Nucleus accumbens (tissue), 56 donors: ENCODE data around the gene MELTF.
A peak's percentile ranks its signal among the peaks of the same experiment; 100 is the strongest.

Source experiments
- DNase-seq, 56 donors: peaks; one replicate each; lab custom pipeline; 2025; lab: John Stamatoyannopoulos, UW

Gene MELTF

GRCh38 chr3:196971094-196971698, 58.4 kb downstream of the MELTF start:
- DNase-seq: no peak

GRCh38 chr3:196970547-196971093, 59.0 kb downstream of the MELTF start:
- no peak for DNase-seq

- DNase-seq: peak in 29 of 56 donors; percentile 4 to 62 (median 25)
Measured at GRCh38 chr3:196969660-196970546, 59.7 kb downstream of the MELTF start.

GRCh38 chr3:196969134-196969659, 60.4 kb downstream of the MELTF start:
- peak in 5 of 56 donors; percentile 24 to 40 (median 31) for DNase-seq

GRCh38 chr3:196968233-196969133, 61.1 kb downstream of the MELTF start, which contains the start of gene PIGZ:
Gene PIGZ, minus strand, starts transcription at chr3:196968833. Its CDS starts 16,802 bp downstream, at chr3:196952031.
- DNase-seq: peak in 14 of 56 donors; percentile 12 to 54 (median 22)

GRCh38 chr3:196967412-196968232, 62.0 kb downstream of the MELTF start:
- DNase-seq: no peak

- DNase-seq: peak in 11 of 56 donors; percentile 2 to 46 (median 19)
Measured at GRCh38 chr3:196966526-196967401, 62.9 kb downstream of the MELTF start.

- no peak for DNase-seq
Measured at GRCh38 chr3:196965804-196966173, 63.8 kb downstream of the MELTF start.

- DNase-seq: no peak
Measured at GRCh38 chr3:196965112-196965803, 64.4 kb downstream of the MELTF start.

- DNase-seq: no peak
Measured at GRCh38 chr3:196963631-196963953, 66.0 kb downstream of the MELTF start.

GRCh38 chr3:196962930-196963630, 66.5 kb downstream of the MELTF start:
- no peak for DNase-seq

GRCh38 chr3:196962108-196962929, 67.3 kb downstream of the MELTF start:
- no peak for DNase-seq

GRCh38 chr3:196954832-196955231, 74.8 kb downstream of the MELTF start:
- no peak for DNase-seq
